WERI-Rb-1 (cell line): ENCODE results near the gene POLR3C.

Experiments
- DNase-seq: peaks from one replicate; pipeline ENCODE4 v3.0.0-alpha.2; 2020
- H3K27ac ChIP-seq: fragments of 250-450 bp; sonication (Bioruptor Pico); 2 replicates; pipeline ENCODE4 v1.5.1; 2020; ENCODE audit warnings: mild to moderate bottlenecking, moderate library complexity
- H3K27me3 ChIP-seq: fragments of 250-450 bp; sonication (Bioruptor Pico); 2 replicates; pipeline ENCODE4 v1.5.1; 2021; ENCODE audit warnings: mild to moderate bottlenecking, low read depth, moderate library complexity; ENCODE audit not compliant: insufficient read depth, severe bottlenecking
- H3K36me3 ChIP-seq: fragments of 250-450 bp; sonication (Bioruptor Pico); 2 replicates; pipeline ENCODE4 v1.5.1; 2020; ENCODE audit warnings: mild to moderate bottlenecking, moderate library complexity
- H3K4me3 ChIP-seq: 2 replicates; pipeline ENCODE4 v1.5.1; 2011; ENCODE audit warnings: low read depth, mild to moderate bottlenecking, control low read depth, low read length
- H3K9me3 ChIP-seq: fragments of 250-450 bp; sonication (Bioruptor Pico); 2 replicates; pipeline ENCODE4 v1.5.1; 2021; ENCODE audit warnings: mild to moderate bottlenecking, moderate library complexity; ENCODE audit not compliant: severe bottlenecking
- CTCF ChIP-seq: IDR thresholded peaks from 2 replicates; pipeline ENCODE4 v1.5.1; 2011; ENCODE audit warnings: low read depth, mild to moderate bottlenecking, control low read depth, inconsistent platforms, low read length

POLR3C gene

GRCh38 chr1:145886816-145887215, 62.8 kb downstream of the POLR3C start:
- TF ChIP-seq CTCF: no peak
- peaks cover 10% of the 10 kb centered on the region for H3K27me3 ChIP-seq
- no peak for DNase-seq
- no peaks in the 10 kb centered on the region for H3K36me3 ChIP-seq
- H3K4me3 ChIP-seq: no peak overlapping the region
- H3K9me3 ChIP-seq: no peaks in the 10 kb centered on the region
- H3K27ac ChIP-seq: no peak overlapping the region

- no peak overlapping the region for H3K4me3 ChIP-seq
- no peaks in the 10 kb centered on the region for H3K9me3 ChIP-seq
- peaks cover 10% of the 10 kb centered on the region for H3K27me3 ChIP-seq
- no peak for TF ChIP-seq CTCF
- H3K36me3 ChIP-seq: no peaks in the 10 kb centered on the region
- H3K27ac ChIP-seq: no peak overlapping the region
- DNase-seq: no peak
Measured at GRCh38 chr1:145887631-145888030, 63.6 kb downstream of the POLR3C start.

- no peak for DNase-seq
Measured at GRCh38 chr1:145889722-145890121, 65.7 kb downstream of the POLR3C start.

GRCh38 chr1:145891143-145891542, 67.1 kb downstream of the POLR3C start:
- TF ChIP-seq CTCF: no peak

More at GRCh38 chr1:145889722-145890121, 65.7 kb downstream of the POLR3C start:
- Histone ChIP-seq H3K36me3 (no peaks in the 10 kb centered on the region), H3K4me3 (no peak overlapping the region), H3K9me3 (no peaks in the 10 kb centered on the region), H3K27me3 (peaks cover 8% of the 10 kb centered on the region), H3K27ac (no peak overlapping the region)
- TF ChIP-seq CTCF: no peak

GRCh38 chr1:145891587-145892485, 67.8 kb downstream of the POLR3C start:
- DNase-seq: peak; percentile 100

More at GRCh38 chr1:145891143-145891542, 67.1 kb downstream of the POLR3C start:
- no peaks in the 10 kb centered on the region for H3K9me3 ChIP-seq
- H3K36me3 ChIP-seq: no peaks in the 10 kb centered on the region
- H3K27ac ChIP-seq: no peak overlapping the region
- no peak overlapping the region for H3K4me3 ChIP-seq
- no peaks in the 10 kb centered on the region for H3K27me3 ChIP-seq
- DNase-seq: no peak

More at GRCh38 chr1:145891587-145892485, 67.8 kb downstream of the POLR3C start:
- Histone ChIP-seq H3K27me3 (no peaks in the 10 kb centered on the region), H3K36me3 (no peaks in the 10 kb centered on the region), H3K27ac (peak overlapping the region; percentile 52), H3K4me3 (peak overlapping the region; percentile 12), H3K9me3 (no peaks in the 10 kb centered on the region)
- TF ChIP-seq CTCF: peak; percentile 99
